NCI-H82 (cell line): ENCODE results near the gene HAND2.

ENCODE experiments used
- DNase-seq: peaks from one replicate; lab custom pipeline; 2025; lab: John Stamatoyannopoulos, UW

Gene HAND2

GRCh38 chr4:173519111-173520101 is 10.6 kb downstream of the HAND2 start:
- no peak for DNase-seq

DNA sequence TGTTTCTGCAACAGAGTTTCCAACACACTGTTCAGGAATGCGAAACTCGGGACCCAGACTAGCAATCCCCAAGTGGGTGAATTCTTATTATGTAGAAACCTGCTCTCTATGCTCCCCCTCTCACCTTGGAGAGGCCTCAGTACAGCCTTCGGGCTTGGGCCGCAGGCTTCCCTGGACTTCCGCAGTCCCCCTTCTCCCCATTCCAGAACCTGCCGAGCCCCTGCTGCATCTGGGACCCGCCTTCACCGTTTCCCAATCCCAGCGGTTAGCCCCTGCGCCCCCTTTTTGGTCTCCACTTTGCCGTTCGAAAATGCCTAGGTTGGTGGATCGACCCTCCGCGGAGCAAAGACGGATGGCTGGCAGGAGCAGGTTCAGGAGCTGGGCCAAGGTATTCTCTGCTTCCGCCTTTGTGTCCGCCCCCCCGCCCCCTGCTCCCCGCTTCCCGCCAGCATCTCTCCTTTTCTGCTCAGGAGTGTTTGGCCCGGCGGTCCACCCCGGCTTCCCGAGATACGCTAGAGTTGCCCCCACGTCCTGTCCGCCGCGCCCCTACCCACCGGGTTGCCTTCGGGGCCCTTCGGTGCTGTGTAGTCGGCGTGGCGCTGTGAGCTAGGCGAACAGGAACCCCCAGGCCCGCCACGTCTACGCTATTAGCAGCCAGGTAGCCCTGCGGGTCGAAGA is 11.5 kb downstream of the HAND2 start:
- no peak for DNase-seq

GRCh38 chr4:173517781-173518424 is 12.1 kb downstream of the HAND2 start:
- no peak for DNase-seq

DNA sequence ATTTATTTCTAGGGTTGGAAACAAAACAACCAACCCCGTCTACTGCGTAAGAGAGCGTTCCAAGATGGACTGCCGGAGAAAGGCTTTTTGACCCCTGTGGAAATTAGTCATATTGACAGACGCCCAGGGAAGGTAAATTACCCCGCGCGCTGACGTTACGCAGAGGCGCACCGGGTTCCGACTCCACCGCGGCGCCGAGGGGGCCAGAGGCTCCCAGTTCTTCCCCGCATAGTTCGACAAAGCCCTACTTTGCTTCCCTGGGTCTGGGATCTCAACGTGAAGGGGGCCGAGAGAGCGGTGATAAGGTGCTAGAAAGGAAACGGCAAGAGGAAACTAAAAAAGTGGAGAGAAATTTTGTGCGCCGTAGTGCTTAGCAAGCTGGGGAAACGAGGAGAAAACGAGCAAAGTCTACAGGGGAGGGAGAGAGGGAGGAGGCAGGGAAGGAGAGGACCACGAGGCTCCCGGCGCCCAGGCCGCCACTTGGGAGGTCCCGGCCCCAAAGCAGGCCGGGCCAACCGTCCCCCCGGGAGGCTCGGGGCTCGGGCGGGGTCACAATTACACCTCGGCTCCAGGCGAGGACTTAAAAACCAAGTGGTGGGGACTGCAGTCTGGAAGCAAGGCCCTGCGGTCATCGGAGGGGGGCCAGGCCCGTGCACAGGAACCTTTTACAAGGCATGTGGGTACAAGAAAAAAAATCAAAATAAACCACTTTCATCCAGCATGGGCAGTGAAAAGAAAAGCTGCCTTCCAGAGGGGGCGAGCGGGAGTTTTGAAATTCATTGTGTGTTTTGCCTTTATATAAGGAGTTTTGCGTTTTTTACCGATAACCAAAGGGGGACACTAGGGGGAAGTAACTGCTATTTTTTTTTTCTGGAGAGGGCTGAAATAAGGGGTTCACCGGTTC is 13.2 kb downstream of the HAND2 start:
- no peak for DNase-seq

GRCh38 chr4:173515458-173515857 is 14.6 kb downstream of the HAND2 start:
- DNase-seq: no peak

DNA sequence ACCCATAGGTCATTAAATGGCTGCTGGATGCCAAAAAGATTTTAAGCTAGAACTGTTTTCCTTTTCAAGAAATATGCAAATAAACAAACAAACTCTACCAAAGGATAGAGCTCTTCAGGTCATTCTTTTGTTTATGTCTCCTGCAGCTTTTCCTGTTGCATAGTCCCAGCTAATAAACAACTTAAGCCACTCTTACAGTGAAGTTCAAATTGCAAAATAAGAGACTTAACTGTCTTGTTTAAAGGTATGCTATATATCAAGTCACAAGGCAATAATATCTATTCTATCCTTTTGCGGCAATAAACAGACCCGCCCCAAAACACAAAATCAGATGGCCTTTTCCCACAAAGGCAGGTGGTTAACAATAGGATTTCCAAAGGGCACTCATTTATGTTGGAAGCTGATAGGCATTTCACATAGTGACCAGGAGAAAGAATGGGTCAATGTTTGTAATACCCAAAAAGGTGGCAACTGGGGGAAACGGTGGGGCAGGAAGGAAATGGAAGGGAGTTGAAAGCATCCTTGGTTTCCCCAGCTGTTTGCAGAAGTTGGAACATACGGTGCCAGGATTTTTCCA is 15.3 kb downstream of the HAND2 start:
- DNase-seq: no peak

DNA sequence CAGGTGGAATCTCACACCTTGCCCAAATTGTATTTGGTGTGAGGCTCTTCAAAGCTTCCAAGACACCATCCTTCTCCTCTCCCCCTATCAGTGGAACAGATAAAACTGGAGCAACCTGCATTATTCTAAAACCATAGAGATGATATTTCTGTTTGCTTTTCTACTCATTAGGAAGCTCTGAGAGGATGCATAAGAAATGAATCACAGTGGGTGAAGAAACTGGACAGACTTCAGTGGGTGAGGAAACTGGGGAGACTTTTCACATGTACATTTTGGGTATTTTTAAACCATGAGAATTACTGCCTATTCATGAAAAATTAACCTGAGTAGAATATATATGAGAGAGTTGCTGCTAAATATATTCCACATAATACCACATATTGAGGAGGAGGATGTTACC is 16.4 kb downstream of the HAND2 start:
- DNase-seq: no peak

DNA sequence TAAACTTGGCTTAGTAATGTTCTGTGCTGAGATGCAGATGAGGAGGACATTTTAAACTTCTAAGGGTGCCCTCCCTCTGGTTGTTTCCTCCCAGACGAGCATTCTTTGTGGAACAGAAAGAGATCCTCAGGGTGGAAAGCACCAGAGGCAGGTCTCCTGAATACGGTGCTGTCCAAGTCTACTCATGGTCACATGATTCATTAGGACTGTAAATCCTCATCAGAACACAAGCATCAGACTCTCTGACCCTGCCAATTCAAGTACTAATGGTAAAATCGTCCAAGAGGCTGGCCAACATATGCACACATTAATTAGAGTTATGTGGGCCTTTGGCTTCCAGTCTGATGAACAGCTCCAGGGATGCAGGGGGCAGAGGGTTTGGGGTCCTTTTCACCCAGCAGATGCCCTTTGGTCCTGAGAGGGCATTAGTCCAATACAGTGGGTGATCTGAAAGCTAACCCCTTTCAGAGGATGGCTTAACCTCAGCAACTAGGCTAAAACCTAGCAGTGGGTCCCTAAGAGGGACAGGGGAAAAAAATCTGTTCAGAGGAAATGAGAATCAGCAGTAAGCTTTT is 18.2 kb downstream of the HAND2 start:
- no peak for DNase-seq

GRCh38 chr4:173509036-173510001 is 20.7 kb downstream of the HAND2 start:
- DNase-seq: no peak

DNA sequence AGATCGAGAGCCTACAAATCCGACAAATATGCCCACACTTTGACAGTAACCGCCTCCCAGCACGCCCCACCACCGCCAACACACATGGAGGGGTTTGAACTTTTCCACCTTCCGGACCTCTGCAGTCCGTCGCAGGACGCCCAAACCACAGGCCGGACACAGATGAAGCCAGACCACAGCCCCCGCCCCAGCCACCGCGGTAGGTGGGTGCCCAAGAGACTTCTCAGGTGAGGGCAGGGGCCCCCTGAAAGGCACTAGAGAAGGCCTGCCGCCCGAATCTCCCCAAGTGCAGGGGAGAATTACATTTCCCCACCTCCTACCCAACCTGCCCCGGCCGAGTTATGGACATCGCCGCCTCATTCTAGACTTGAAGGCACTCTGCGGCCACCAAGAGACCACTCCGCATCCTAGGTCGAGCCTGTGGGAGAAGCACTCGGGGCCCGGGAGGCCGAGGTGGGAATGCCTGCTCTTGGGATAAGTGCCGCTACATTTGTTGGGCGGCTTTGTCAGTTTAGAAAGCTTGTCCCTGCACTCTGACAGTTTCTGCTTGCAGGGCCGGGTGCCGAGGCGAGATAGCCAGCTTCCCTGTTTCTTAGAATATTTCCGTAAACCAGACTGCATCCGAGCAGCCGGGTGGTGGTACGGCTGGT is 21.5 kb downstream of the HAND2 start:
- no peak for DNase-seq

- DNase-seq: no peak
These were observed 22.3 kb downstream of the HAND2 start for GRCh38 chr4:173507471-173508385.

DNA sequence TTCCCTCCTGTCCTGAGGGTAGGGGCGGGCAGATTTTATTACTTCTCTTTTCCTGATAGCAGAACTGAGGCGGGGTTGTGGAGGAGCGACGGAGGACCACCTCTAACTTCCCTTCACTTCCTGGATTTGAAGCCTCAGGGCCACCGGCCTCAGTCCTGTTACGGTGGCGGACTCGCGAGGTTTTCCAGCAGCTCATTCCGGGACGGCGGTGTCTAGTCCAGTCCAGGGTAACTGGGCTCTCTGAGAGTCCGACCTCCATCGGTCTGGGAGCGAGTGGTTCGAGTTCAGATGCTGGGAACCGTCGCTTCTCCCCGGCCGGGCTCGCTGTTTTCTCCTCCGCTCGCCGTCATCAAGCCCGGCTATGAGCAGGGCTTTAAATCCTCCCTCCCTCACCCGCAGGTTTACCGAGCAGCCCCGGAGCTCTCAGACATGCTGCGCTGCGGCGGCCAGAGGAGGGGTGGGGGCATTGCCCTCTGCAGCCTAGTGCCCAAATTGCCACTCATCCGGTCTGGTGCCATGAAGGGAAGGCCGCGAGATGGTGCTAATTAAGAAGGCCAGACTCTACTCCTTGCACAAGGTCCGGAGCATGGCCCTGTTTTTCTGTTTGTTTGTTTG is 23.3 kb downstream of the HAND2 start:
- DNase-seq: no peak

- DNase-seq: peak; percentile 67
These were observed 24.0 kb downstream of the HAND2 start for GRCh38 chr4:173505924-173506518.

GRCh38 chr4:173504181-173504503 is 25.9 kb downstream of the HAND2 start:
- DNase-seq: peak; percentile 15

GRCh38 chr4:173503330-173504180 is 26.5 kb downstream of the HAND2 start:
- DNase-seq: peak; percentile 64

GRCh38 chr4:173502282-173502681 is 27.7 kb downstream of the HAND2 start:
- no peak for DNase-seq
